Measurements from ENCODE around the gene CTPS1. TPM values are rescaled to one million over a fixed set of nuclear protein-coding genes. Genes with fewer than 3 reads are reported as not detected.
A peak's percentile ranks its signal among the peaks of the same experiment; 100 is the strongest.

CTPS1 gene
- 10 to 100 TPM in 3 of 4 donors, 1 to 10 TPM in 1; 9.5 to 24.3 (median 14.7) TPM for total RNA-seq

- ATAC-seq (peak; percentile 97 to 98), DNase-seq (peak; percentile 91 to 93)
- Histone ChIP-seq H3K9me3 (no peaks in the 10 kb centered on the region), H3K4me1 (peaks cover 11 to 14% of the 10 kb centered on the region in 2 donors), H3K4me3 (peak within 1 kb of the TSS; percentile 65 to 93 (median 76)), H3K27ac (peak within 1 kb of the TSS; percentile 86 to 98 (median 95)), H3K27me3 (no peaks in the 10 kb centered on the region), H3K36me3 (peaks cover 0 to 7% of the 10 kb centered on the region in 2 donors)
- intact Hi-C loops (cut with DNase I; ENCODE audit: low total_unique reads) (loop anchor here (1.0 to 5.0 kb wide), 3 partner anchors 24 to 289 kb away; partner anchors contain the start of gene NFYC), in situ Hi-C loops (cut with MboI; ENCODE audit: low sequenced_read_pairs in 4 of 4) (no loop called here)
- TF ChIP-seq POLR2A (IDR thresholded peaks at IDR 0.05) (peak; percentile 72 to 80), CTCF (IDR thresholded peaks at IDR 0.05 in 4 of 5, conservative IDR thresholded peaks at IDR 0.05 in 1 of 5) (no peak)
These were observed at the start of gene CTPS1 for GRCh38 chr1:40979241-40980067. Gene CTPS1, plus strand, starts transcription at chr1:40979696. Its CDS starts 3,595 bp downstream, at chr1:40983291.

- H3K27me3 ChIP-seq: no peaks in the 10 kb centered on the region
- DNase-seq: no peak
- no peaks in the 10 kb centered on the region for H3K9me3 ChIP-seq
- TF ChIP-seq POLR2A (IDR thresholded peaks at IDR 0.05) (no peak), CTCF (IDR thresholded peaks at IDR 0.05 in 4 of 5, conservative IDR thresholded peaks at IDR 0.05 in 1 of 5) (no peak)
- in situ Hi-C loops (cut with MboI; ENCODE audit: low sequenced_read_pairs in 4 of 4) (no loop called here), intact Hi-C loops (cut with DNase I; ENCODE audit: low total_unique reads) (no loop called here)
- no peaks in the 10 kb centered on the region for H3K36me3 ChIP-seq
- H3K27ac ChIP-seq: no peak overlapping the region
- H3K4me3 ChIP-seq: no peak overlapping the region
- no peaks in the 10 kb centered on the region for H3K4me1 ChIP-seq
- ATAC-seq: no peak
These were observed 49.1 kb upstream of the CTPS1 start for GRCh38 chr1:40930174-40930964.

DNA sequence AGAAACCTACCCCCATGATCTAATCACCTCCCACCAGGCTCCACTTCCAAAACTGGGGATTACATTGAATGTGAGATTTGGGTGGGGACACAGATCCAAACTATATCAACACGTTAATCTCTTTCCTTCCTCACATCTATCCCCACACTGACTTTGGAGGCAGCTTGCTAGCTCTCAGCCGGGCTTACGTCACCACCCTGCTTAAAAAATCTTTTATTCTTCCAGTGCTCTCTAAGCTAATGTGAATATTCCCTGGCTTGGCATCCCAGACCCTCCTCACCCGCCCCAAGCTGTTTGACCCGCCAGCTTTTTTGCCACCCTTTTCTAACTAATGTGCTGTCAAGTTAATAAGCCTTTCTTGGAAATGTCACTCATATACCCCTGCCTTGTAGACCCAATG lies 47.9 kb upstream of the CTPS1 start:
- DNase-seq: no peak
- Histone ChIP-seq H3K4me1 (no peaks in the 10 kb centered on the region), H3K36me3 (no peaks in the 10 kb centered on the region), H3K9me3 (no peaks in the 10 kb centered on the region), H3K4me3 (no peak overlapping the region), H3K27me3 (no peaks in the 10 kb centered on the region), H3K27ac (no peak overlapping the region)
- in situ Hi-C loops (cut with MboI; ENCODE audit: low sequenced_read_pairs in 4 of 4): no loop called here
- intact Hi-C loops (cut with DNase I; ENCODE audit: low total_unique reads): no loop called here
- no peak for TF ChIP-seq POLR2A (IDR thresholded peaks at IDR 0.05)
- TF ChIP-seq CTCF (IDR thresholded peaks at IDR 0.05 in 4 of 5, conservative IDR thresholded peaks at IDR 0.05 in 1 of 5): no peak
- no peak for ATAC-seq

DNA sequence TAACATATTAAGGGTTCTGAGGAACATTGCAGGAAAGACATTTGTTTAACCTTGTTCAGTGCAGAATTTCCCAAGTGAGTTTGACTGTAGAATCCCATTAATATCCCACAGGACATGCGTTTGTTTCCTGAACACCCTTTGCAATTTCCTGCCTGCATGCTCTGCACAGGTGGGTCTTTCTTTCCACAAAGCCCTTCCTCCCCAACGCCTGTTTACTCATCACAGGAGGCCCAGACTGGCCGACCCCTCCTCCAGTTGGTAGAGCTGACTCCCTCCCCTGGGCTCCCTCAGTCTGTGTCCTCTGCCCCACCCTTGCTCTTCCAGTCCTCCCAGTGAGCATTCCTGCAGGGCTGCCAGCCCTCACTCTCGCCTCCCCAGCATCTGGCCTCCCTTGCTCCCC lies 47.5 kb upstream of the CTPS1 start:
- H3K9me3 ChIP-seq: no peaks in the 10 kb centered on the region
- no peaks in the 10 kb centered on the region for H3K36me3 ChIP-seq
- H3K27me3 ChIP-seq: no peaks in the 10 kb centered on the region
- in situ Hi-C loops (cut with MboI; ENCODE audit: low sequenced_read_pairs in 4 of 4) (no loop called here), intact Hi-C loops (cut with DNase I; ENCODE audit: low total_unique reads) (no loop called here)
- H3K4me1 ChIP-seq: no peaks in the 10 kb centered on the region
- DNase-seq: no peak
- no peak for TF ChIP-seq CTCF (IDR thresholded peaks at IDR 0.05 in 4 of 5, conservative IDR thresholded peaks at IDR 0.05 in 1 of 5)
- no peak for TF ChIP-seq POLR2A (IDR thresholded peaks at IDR 0.05)
- no peak for ATAC-seq
- H3K4me3 ChIP-seq: no peak overlapping the region
- H3K27ac ChIP-seq: no peak overlapping the region

Measured in gastrocnemius medialis (tissue), 4 donors.